ENCODE results near the gene KLC1.

GRCh38 chr14:103704708-103705107 is 75.7 kb downstream of the KLC1 start:
- no peak for TF ChIP-seq CEBPB (IDR thresholded peaks at IDR 0.05)
- TF ChIP-seq TEAD4 (IDR thresholded peaks at IDR 0.05), result no peak
- no peak for TF ChIP-seq EP300 (IDR thresholded peaks at IDR 0.05; ENCODE audit: borderline replicate concordance)
- no peak for TF ChIP-seq TCF12 (IDR thresholded peaks at IDR 0.05; ENCODE audit: low read depth)
- TF ChIP-seq, protein P1, sequence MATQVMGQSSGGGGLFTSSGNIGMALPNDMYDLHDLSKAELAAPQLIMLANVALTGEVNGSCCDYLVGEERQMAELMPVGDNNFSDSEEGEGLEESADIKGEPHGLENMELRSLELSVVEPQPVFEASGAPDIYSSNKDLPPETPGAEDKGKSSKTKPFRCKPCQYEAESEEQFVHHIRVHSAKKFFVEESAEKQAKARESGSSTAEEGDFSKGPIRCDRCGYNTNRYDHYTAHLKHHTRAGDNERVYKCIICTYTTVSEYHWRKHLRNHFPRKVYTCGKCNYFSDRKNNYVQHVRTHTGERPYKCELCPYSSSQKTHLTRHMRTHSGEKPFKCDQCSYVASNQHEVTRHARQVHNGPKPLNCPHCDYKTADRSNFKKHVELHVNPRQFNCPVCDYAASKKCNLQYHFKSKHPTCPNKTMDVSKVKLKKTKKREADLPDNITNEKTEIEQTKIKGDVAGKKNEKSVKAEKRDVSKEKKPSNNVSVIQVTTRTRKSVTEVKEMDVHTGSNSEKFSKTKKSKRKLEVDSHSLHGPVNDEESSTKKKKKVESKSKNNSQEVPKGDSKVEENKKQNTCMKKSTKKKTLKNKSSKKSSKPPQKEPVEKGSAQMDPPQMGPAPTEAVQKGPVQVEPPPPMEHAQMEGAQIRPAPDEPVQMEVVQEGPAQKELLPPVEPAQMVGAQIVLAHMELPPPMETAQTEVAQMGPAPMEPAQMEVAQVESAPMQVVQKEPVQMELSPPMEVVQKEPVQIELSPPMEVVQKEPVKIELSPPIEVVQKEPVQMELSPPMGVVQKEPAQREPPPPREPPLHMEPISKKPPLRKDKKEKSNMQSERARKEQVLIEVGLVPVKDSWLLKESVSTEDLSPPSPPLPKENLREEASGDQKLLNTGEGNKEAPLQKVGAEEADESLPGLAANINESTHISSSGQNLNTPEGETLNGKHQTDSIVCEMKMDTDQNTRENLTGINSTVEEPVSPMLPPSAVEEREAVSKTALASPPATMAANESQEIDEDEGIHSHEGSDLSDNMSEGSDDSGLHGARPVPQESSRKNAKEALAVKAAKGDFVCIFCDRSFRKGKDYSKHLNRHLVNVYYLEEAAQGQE (IDR thresholded peaks at IDR 0.05; ENCODE audit: low read depth), result no peak
- no peak for TF ChIP-seq TAF1 (IDR thresholded peaks at IDR 0.05; ENCODE audit: low read depth)
